GM19193 (cell line): Measurements from ENCODE around the gene PLCH1.

Source experiments
- POLR2A ChIP-seq: IDR thresholded peaks from 4 replicates; pipeline ENCODE4 v1.6.1; 2011; ENCODE audit not compliant: insufficient read depth, insufficient read length; ENCODE audit errors: extremely low read depth

PLCH1 gene

DNA sequence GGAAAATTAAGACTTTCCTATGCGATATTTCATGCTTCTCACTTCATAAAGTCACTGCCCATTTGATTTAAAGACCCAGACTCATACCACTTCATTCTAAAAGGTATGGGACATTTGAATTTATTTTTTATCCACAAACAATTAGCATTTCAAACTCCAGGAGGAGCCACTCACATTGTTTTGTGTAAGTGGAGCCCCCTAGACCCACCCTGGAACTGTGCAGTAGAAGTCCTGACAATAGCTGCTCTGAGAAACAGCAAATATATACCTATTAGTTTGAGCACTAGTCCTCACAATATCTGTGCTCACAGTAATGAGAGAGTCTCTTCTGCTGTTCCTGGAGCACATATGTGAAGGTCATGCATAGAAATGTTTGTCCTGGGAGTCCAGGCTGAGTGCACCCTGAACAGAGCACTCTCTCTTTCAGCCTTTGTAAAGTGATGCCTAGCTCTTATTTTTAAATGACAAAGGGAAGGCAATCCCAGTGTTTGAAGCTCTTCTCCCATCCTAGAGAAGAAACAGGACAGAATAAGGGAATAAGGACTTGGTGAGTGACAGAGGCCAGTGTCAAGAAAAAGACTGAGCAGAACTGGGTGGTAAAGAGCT lies 323.9 kb downstream of the PLCH1 start:
- no peak for TF ChIP-seq POLR2A

- TF ChIP-seq POLR2A, result no peak
Observed at GRCh38 chr3:155420406-155420805, 324.5 kb downstream of the PLCH1 start.

GRCh38 chr3:155418407-155418806 lies 326.5 kb downstream of the PLCH1 start:
- TF ChIP-seq POLR2A, result no peak

GRCh38 chr3:155417119-155417517 lies 327.8 kb downstream of the PLCH1 start:
- TF ChIP-seq POLR2A, result no peak

GRCh38 chr3:155416500-155417118 lies 328.3 kb downstream of the PLCH1 start:
- no peak for TF ChIP-seq POLR2A

GRCh38 chr3:155412904-155413303 lies 332.0 kb downstream of the PLCH1 start:
- TF ChIP-seq POLR2A, result no peak

DNA sequence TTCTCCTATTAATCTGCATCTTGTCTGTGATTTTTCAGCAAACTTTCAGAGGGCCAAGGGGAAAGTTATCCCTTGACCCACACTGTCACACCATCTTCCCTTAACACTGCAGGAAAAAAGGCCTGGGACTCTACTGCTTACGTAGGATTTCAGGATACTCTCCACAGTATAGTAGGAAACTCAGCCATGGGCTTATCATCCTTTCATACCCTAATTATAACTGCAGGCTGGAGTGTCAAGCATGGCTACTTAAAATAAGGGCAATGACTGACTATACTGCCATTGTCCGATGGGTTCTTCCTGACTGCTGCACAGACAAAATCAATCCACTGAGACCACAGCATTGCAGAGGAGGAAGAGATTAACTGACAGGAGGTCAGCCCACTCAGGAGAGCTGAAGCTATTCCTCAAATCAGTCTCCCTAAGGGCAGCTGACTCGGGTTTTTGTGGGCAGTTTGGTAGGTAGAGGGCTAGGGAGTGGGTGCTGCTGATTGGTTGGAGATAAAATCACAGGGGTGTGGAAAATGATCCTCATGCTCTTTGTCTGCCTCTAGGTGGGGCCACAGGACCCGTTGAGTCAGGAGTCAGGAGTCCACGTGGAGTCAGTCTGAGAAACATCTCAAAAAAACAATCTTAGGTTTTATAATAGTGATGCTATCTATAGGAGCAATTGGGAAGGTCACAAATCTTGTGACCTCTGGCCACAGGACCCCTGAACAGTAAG lies 333.2 kb downstream of the PLCH1 start:
- no peak for TF ChIP-seq POLR2A

DNA sequence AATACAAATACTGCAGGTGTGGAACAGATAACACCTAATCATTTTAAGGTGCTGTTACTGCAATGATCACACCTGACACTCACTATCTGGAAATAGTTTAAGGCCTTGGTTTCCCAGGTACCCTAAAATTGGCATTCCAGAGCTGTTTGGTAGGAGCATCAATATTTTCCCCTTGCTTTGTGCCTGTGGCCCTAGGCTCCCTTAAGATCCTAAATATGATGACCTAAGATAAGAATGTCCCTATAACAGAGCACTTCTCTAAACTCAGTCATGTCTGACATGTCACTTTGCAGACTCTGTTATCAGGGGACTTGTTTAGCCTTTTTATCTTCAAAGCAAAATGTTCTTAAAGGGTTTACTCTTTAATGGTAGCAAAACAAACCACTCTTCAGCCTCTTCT lies 335.5 kb downstream of the PLCH1 start:
- no peak for TF ChIP-seq POLR2A

DNA sequence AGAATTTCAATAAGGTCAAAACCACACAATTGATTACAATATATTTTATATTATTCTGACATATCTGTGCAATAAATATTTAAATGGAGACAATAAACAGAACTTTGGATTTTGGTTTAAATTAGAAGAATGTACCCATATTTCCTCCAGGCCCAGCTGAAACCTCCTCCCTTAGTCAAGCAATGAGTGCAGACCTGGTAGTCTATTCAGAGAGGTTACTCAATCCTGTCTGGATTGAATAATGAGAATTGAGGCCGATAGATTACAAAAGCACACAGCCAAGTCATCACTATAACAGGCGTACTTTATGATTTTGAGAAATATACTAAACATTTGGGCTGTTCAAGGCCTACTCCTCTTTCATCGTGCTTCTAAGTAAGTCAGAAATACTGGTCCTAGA lies 336.9 kb downstream of the PLCH1 start:
- no peak for TF ChIP-seq POLR2A

DNA sequence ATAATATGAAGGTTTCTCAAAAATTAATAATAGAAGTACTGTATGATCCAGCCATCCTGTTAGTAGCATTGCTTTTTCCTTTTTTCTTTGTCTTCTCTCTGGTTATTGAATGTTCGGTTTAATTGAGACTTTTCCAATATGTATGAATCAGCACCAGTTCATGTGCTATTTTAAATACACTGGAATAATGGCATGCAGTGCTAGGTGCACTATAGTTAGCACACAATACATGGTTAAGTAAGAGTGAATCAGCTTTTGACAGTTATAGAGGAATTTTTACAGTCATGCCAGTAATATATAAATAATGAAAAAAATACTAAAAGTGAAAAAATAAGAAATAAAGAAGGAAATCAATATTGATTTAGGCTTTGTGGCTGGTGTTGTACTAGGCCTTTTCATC lies 337.5 kb downstream of the PLCH1 start:
- no peak for TF ChIP-seq POLR2A

- no peak for TF ChIP-seq POLR2A
Observed at GRCh38 chr3:155404486-155404885, 340.4 kb downstream of the PLCH1 start.

GRCh38 chr3:155402656-155403055 lies 342.2 kb downstream of the PLCH1 start:
- TF ChIP-seq POLR2A, result no peak

GRCh38 chr3:155398046-155398445 lies 346.8 kb downstream of the PLCH1 start:
- no peak for TF ChIP-seq POLR2A

- TF ChIP-seq POLR2A, result no peak
Observed at GRCh38 chr3:155394240-155394639, 350.6 kb downstream of the PLCH1 start.

GRCh38 chr3:155393316-155393715 lies 351.6 kb downstream of the PLCH1 start:
- TF ChIP-seq POLR2A, result no peak

- no peak for TF ChIP-seq POLR2A
Observed at GRCh38 chr3:155392138-155392537, 352.7 kb downstream of the PLCH1 start.
